Endothelial cell of umbilical vein (primary cell): ENCODE data around the gene HHATL. TPM values are rescaled to one million over a fixed set of nuclear protein-coding genes. Genes with fewer than 3 reads are reported as not detected.

Source experiments
- BruUV-seq: library from RNA; stranded (reverse); fragments of 400-500 nt; replicated peaks from 2 replicates; lab custom pipeline; 2021; lab: Mats Ljungman, UMichigan
- CTCF ChIA-PET: fragments of 300-600, 350-600 bp; sonication (Branson Sonifier 250); formaldehyde crosslinking; loops from one replicate; lab custom pipeline; 2021; ENCODE audit warnings: antibody characterized with exemption, inconsistent platforms; lab: Charles Lee
- POLR2A ChIA-PET: fragments of 300-600, 350-600 bp; sonication (Branson Sonifier 250); formaldehyde crosslinking; loops from one replicate; lab custom pipeline; 2021; ENCODE audit warnings: antibody characterized with exemption, inconsistent platforms; lab: Charles Lee
- DNase-seq: peaks from one replicate; pipeline ENCODE4 v3.0.0-alpha.2; 2011; ENCODE audit warnings: low read depth, low spot score
- FAIRE-seq: peaks from 2 replicates; lab custom pipeline; 2011; peaks lifted over from hg19 to GRCh38; lab: Jason Lieb, UNC
- H2AFZ ChIP-seq: 2 replicates; pipeline ENCODE4 v1.6.0; 2012; ENCODE audit warnings: low read depth, low read length, control low read depth, inconsistent platforms
- H3K27ac ChIP-seq: 2 replicates; pipeline ENCODE4 v1.5.1; 2011; ENCODE audit warnings: low read depth, mild to moderate bottlenecking, control low read depth, low read length, moderate library complexity; ENCODE audit not compliant: insufficient read depth
- H3K27me3 ChIP-seq, 2 experiments: 2 replicates each; pipeline versions ENCODE4 v1.6.0 to v1.6.1; 2011; ENCODE audit warnings: low read length in 2 of 2, mixed read lengths in 1 of 2; ENCODE audit not compliant: control insufficient read depth in 2 of 2, insufficient read depth in 2 of 2
- H3K36me3 ChIP-seq, 2 experiments: 2 replicates in 1 of 2; 3 replicates in 1 of 2; pipeline ENCODE4 v1.5.1; 2011; ENCODE audit warnings: low read length in 2 of 2, mild to moderate bottlenecking in 1 of 2, moderate library complexity in 1 of 2; ENCODE audit not compliant: control insufficient read depth in 2 of 2, insufficient read depth in 2 of 2; ENCODE audit errors: extremely low read depth in 1 of 2
- H3K4me1 ChIP-seq: 3 replicates; pipeline ENCODE4 v1.5.1; 2011; ENCODE audit warnings: mild to moderate bottlenecking, low read length; ENCODE audit not compliant: control insufficient read depth, insufficient read depth; ENCODE audit errors: extremely low read depth
- H3K4me2 ChIP-seq: 2 replicates; pipeline ENCODE4 v1.6.1; 2011; ENCODE audit warnings: low read length, control low read depth, mixed read lengths; ENCODE audit not compliant: insufficient read depth
- H3K4me3 ChIP-seq, 3 experiments: fragments of 200-600 bp in 1 of 3; sonication (generic), shearing (Covaris generic) in 1 of 3; replicated peaks in 1 of 3; 2 replicates each; pipeline ENCODE4 v1.5.1; 2011 to 2016; ENCODE audit warnings: control low read depth in 3 of 3, low read length in 3 of 3, mild to moderate bottlenecking in 2 of 3, inconsistent platforms in 1 of 3, low read depth in 1 of 3, moderate library complexity in 1 of 3; ENCODE audit not compliant: insufficient read depth in 1 of 3
- H3K79me2 ChIP-seq: 2 replicates; pipeline ENCODE4 v1.6.0; 2012; ENCODE audit warnings: low read length, inconsistent platforms; ENCODE audit not compliant: control insufficient read depth, insufficient read depth
- H3K9ac ChIP-seq: replicated peaks from 2 replicates; pipeline ENCODE3; 2011; ENCODE audit warnings: low read length, control low read depth; ENCODE audit not compliant: insufficient read depth; ENCODE audit errors: extremely low read depth
- H3K9me1 ChIP-seq: replicated peaks from 3 replicates; pipeline ENCODE4 v1.6.0; 2011; ENCODE audit warnings: mild to moderate bottlenecking, low read length; ENCODE audit not compliant: control insufficient read depth, insufficient read depth; ENCODE audit errors: extremely low read depth
- H3K9me3 ChIP-seq: replicated peaks from 2 replicates; pipeline ENCODE4 v1.5.1; 2012; ENCODE audit warnings: low read length, inconsistent platforms; ENCODE audit not compliant: control insufficient read depth, insufficient read depth
- H4K20me1 ChIP-seq: replicated peaks from 2 replicates; pipeline ENCODE3; 2011; ENCODE audit warnings: mild to moderate bottlenecking, low read length; ENCODE audit not compliant: control insufficient read depth, insufficient read depth; ENCODE audit errors: extremely low read depth
- CTCF ChIP-seq, 2 donors: IDR thresholded peaks; 1 replicate in 1 of 2; 2 replicates in 1 of 2; pipeline ENCODE4 v1.5.1; 2011; ENCODE audit warnings: low read length in 2 of 2, mild to moderate bottlenecking in 2 of 2, moderate library complexity in 2 of 2, control low read depth in 1 of 2, inconsistent platforms in 1 of 2, low read depth in 1 of 2; ENCODE audit not compliant: insufficient read depth in 1 of 2; ENCODE audit errors: extremely low read depth in 1 of 2
- EZH2 ChIP-seq: IDR thresholded peaks from 2 replicates; pipeline ENCODE4 v1.6.1; 2012; ENCODE audit warnings: borderline replicate concordance, low read depth, mild to moderate bottlenecking, moderate library complexity, low read length, inconsistent platforms; ENCODE audit not compliant: severe bottlenecking
- FOS ChIP-seq: IDR thresholded peaks from 2 replicates; pipeline ENCODE4 v1.6.1; 2011; ENCODE audit warnings: mild to moderate bottlenecking, low read length, moderate library complexity, borderline replicate concordance; ENCODE audit not compliant: insufficient read depth
- GATA2 ChIP-seq: IDR thresholded peaks from 2 replicates; pipeline ENCODE4 v1.7.0; 2011; ENCODE audit warnings: low read depth, mild to moderate bottlenecking, moderate library complexity, mixed read lengths, low read length; ENCODE audit not compliant: insufficient read length, insufficient read depth
- JUN ChIP-seq: IDR thresholded peaks from 2 replicates; pipeline ENCODE4 v1.6.1; 2011; ENCODE audit warnings: borderline replicate concordance, low read depth; ENCODE audit not compliant: insufficient read length, insufficient read depth
- MAX ChIP-seq: IDR thresholded peaks from 2 replicates; pipeline ENCODE4 v1.6.1; 2011; ENCODE audit not compliant: insufficient read depth, insufficient read length
- MYC ChIP-seq: IDR thresholded peaks from one replicate; pipeline ENCODE4 v1.6.1; 2011; ENCODE audit warnings: mild to moderate bottlenecking, low read depth, low read length
- POLR2A ChIP-seq: IDR thresholded peaks from 2 replicates; pipeline ENCODE4 v1.6.1; 2012; ENCODE audit warnings: low read depth, mild to moderate bottlenecking, control low read depth, low read length
- POLR2AphosphoS5 ChIP-seq: IDR thresholded peaks from 2 replicates; pipeline ENCODE4 v1.6.1; 2012; ENCODE audit warnings: low read depth, mild to moderate bottlenecking, control low read depth, low read length, moderate library complexity; ENCODE audit not compliant: insufficient read depth
- dilution Hi-C: fragments of 300-500 bp; cut with MboI; formaldehyde crosslinking; loops from one replicate; pipeline ENCODE4 v1.15.0; 2019; ENCODE audit warnings: low sequenced_read_pairs; ENCODE audit not compliant: extremely low pct_ligation_motif_present
- intact Hi-C: fragments of 100-400 bp; cut with micrococcal nuclease; formaldehyde crosslinking; loops from one replicate; pipeline ENCODE4 v1.10.0; 2022
- polyA plus RNA-seq, 4 experiments: library from polyadenylated mRNA; depleted of rRNA in 3 of 4; stranded (reverse) in 3 of 4; unstranded in 1 of 4; fragments of >200 nt; gene quantifications; 2 replicates each; pipeline versions ENCODE4 v1.2.1 to v1.2.3, GENCODE V29; 2011 to 2012; ENCODE audit warnings: missing spikeins in 1 of 4
- total RNA-seq: library from RNA; stranded (reverse); gene quantifications from 2 replicates; pipeline ENCODE4 v1.2.3, GENCODE V29; 2021

Gene HHATL
- total and polyA plus RNA-seq, 2 donors (not counting 3 experiments of a cell fraction or from before 2014, with no cell fraction given), result not detected

DNA sequence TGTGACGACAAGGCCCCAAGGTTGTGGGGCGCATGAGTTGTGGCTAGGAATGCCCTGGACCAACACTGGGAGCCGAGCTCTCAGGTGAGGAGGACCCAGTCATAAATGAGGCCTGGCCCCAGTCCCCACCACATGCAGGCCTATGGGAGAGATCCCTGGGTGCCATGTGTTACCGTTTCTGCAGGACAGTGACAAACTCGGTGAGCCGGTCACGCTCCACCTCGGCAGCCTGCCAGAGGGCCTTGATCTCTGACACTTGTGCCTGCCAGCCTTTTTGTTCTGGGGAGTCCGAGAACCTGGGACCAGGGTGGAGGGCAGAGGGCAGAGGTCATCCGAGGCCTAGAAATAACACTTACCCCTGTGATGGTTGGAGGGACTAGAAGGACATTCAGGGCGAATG is 27.7 kb upstream of the HHATL start:
- DNase-seq, result no peak
- Histone ChIP-seq H3K9ac (no peak overlapping the region), H3K27me3 (peaks cover 5 to 7% of the 10 kb centered on the region in 2 experiments), H3K27ac (no peak overlapping the region), H3K36me3 (no peaks in the 10 kb centered on the region), H3K9me1 (no peaks in the 10 kb centered on the region), H3K4me2 (no peak overlapping the region), H3K4me3 (no peak overlapping the region), H3K9me3 (no peaks in the 10 kb centered on the region), H2AFZ (no peak overlapping the region), H3K79me2 (no peaks in the 10 kb centered on the region), H3K4me1 (no peaks in the 10 kb centered on the region), H4K20me1 (no peaks in the 10 kb centered on the region)
- TF ChIP-seq EZH2 (no peak), MYC (no peak), POLR2A (no peak), FOS (no peak), POLR2AphosphoS5 (no peak), JUN (no peak), GATA2 (no peak), MAX (no peak), CTCF (IDR thresholded peaks at IDR 0.05; ENCODE audit: extremely low read depth in 1 of 2, insufficient read depth in 1 of 2, low read depth in 1 of 2, low read length in 2 of 2) (no peak)
- intact Hi-C loops, result no loop called here
- no TSS peak for BruUV-seq
- ChIA-PET CTCF (no interaction called here), POLR2A (no interaction called here)
- FAIRE-seq, result no peak
- dilution Hi-C loops, result no loop called here
